Ectodermal cell (in vitro differentiated cells): ENCODE data around the gene LRRC8D.

ENCODE experiments used
- H3K27ac ChIP-seq: 2 replicates; pipeline ENCODE4 v1.7.0; 2013; ENCODE audit warnings: mild to moderate bottlenecking, low read depth, low read length; ENCODE audit not compliant: insufficient read depth, poor library complexity, severe bottlenecking
- H3K27me3 ChIP-seq: 2 replicates; pipeline ENCODE4 v1.7.0; 2013; ENCODE audit warnings: mild to moderate bottlenecking, low read length; ENCODE audit not compliant: insufficient read depth, control insufficient read depth, poor library complexity, severe bottlenecking
- H3K36me3 ChIP-seq: one replicate; pipeline ENCODE4 v1.7.0; 2013; ENCODE audit warnings: low read length; ENCODE audit not compliant: control insufficient read depth, insufficient read depth
- H3K4me1 ChIP-seq: one replicate; pipeline ENCODE4 v1.7.0; 2013; ENCODE audit warnings: low read length; ENCODE audit not compliant: control insufficient read depth, insufficient read depth
- H3K4me3 ChIP-seq: 2 replicates; pipeline ENCODE4 v1.7.0; 2013; ENCODE audit warnings: low read depth, low read length, control low read depth; ENCODE audit not compliant: insufficient read depth
- H3K9me3 ChIP-seq: 2 replicates; pipeline ENCODE4 v1.7.0; 2013; ENCODE audit warnings: mild to moderate bottlenecking, low read length, moderate library complexity; ENCODE audit not compliant: control insufficient read depth
- WGBS, 2 experiments: methylation state at CpG; one replicate each; pipeline ENCODE4 v1.1.7; 2013; ENCODE audit warnings: missing lambda C conversion rate in 2 of 2; 5-methylcytosine and 5-hydroxymethylcytosine counted together

LRRC8D gene

DNA sequence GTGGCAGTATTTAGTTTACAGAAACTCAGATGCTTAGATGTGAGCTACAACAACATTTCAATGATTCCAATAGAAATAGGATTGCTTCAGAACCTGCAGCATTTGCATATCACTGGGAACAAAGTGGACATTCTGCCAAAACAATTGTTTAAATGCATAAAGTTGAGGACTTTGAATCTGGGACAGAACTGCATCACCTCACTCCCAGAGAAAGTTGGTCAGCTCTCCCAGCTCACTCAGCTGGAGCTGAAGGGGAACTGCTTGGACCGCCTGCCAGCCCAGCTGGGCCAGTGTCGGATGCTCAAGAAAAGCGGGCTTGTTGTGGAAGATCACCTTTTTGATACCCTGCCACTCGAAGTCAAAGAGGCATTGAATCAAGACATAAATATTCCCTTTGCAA lies 114.4 kb downstream of the LRRC8D start:
- no peak overlapping the region for H3K27ac ChIP-seq
- 90 to 95% methylated on average over 4 of the region's 4 CpGs for WGBS, 2 experiments
- H3K36me3 ChIP-seq: peaks cover 15% of the 10 kb centered on the region
- H3K27me3 ChIP-seq: no peaks in the 10 kb centered on the region
- H3K4me3 ChIP-seq: no peak overlapping the region
- no peaks in the 10 kb centered on the region for H3K9me3 ChIP-seq
- H3K4me1 ChIP-seq: peaks cover 22% of the 10 kb centered on the region

DNA sequence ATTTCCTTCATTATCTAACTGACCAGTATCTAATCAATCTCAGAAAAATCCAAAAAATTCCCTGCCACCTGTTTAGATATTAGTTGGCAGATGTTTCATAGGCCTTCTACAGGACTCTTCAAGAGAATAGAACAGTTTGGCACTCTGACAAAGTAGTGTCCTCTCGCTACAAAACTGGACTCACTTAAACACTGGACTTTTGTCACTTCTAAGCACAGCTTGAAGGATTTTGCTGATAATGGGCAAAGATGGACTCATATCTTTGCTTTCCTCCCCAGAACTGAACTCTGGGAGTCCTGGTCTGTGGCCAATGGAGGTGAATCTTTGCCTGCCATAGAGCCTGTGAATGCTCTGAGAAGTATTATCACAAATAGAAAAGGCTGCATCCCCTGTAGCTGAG lies 115.9 kb downstream of the LRRC8D start:
- Histone ChIP-seq H3K27ac (no peak overlapping the region), H3K9me3 (no peaks in the 10 kb centered on the region), H3K27me3 (no peaks in the 10 kb centered on the region), H3K4me1 (peaks cover 30% of the 10 kb centered on the region), H3K36me3 (peaks cover 15% of the 10 kb centered on the region), H3K4me3 (no peak overlapping the region)
- 98 to 100% methylated on average over 1 of the region's 1 CpG for WGBS, 2 experiments

DNA sequence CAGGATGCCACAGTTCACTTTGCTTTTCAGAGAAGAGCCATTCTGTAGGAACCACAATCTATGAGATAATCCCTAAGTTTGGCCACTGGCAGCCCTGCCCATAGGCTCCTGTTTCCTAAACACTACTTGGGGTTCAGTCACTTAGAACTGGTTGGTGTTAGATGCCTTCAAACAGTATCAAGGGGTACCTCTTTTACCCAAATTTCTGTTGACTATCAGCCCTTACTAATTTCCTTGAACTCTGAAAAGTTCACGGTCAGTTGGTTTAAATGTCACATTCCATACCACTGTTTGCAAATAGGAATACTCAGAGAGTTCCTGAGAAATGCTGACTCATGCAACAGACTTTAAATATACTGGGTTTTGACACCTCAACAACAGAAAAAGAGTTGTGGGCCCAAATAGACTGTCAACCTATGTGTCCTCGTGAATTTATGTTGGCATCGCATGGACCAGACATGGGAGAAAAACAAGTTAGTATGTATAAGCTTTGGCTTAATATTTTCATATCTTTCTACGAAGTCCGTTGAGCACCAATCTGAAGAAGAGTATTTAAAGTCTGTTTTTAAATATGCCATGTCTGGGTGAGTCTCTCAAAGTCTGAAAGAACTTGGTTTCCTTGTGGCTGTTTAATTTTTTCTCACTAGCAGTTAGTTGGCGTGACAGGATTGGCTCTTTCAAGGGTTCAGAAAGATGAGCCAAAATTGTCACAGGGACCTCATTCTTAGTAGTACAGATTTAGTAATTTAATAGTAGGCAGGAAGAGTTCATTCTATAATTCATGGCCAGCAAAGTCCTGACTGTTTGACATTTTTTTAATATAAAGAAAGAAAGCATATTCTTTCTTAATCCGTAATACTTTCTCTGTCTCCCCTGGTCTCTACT lies 117.6 kb downstream of the LRRC8D start:
- Histone ChIP-seq H3K4me3 (no peak overlapping the region), H3K9me3 (no peaks in the 10 kb centered on the region), H3K27me3 (no peaks in the 10 kb centered on the region), H3K36me3 (peaks cover 11% of the 10 kb centered on the region), H3K4me1 (peaks cover 36% of the 10 kb centered on the region), H3K27ac (peak overlapping the region; percentile 76)
- 93 to 96% methylated on average over 7 of the region's 7 CpGs for WGBS, 2 experiments

DNA sequence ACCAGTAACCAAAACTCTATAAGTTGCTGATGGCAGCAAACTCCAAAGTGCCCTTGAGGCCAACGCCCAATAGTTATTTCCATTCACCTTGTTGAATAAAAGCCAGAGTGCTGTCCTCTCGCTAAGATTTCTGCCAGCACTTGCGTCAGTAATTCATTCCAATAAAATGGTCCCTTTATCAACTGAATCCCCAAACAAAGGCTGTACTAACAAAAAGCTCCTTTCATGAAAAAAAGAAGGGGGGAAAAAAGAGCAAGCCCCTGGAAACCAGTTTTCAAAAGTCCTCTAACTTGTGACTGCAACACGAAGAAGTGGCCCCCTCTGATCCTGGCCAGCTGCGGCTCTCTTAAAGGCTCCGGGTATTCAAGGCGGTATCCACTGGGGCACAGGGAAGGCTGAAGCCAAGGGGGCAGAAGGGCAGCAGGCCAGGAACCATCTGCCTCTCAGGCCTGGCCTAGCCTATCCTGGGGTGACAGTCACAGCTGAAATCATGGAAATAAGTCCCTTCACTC lies 118.3 kb downstream of the LRRC8D start:
- 37 to 46% methylated on average over 7 of the region's 7 CpGs for WGBS, 2 experiments
- Histone ChIP-seq H3K4me1 (peaks cover 41% of the 10 kb centered on the region), H3K27me3 (no peaks in the 10 kb centered on the region), H3K36me3 (peaks cover 4% of the 10 kb centered on the region), H3K4me3 (no peak overlapping the region), H3K9me3 (no peaks in the 10 kb centered on the region), H3K27ac (peak overlapping the region; percentile 76)

- peaks cover 4% of the 10 kb centered on the region for H3K36me3 ChIP-seq
- peak overlapping the region; percentile 76 for H3K27ac ChIP-seq
- WGBS, 2 experiments: 82 to 86% methylated on average over 9 of the region's 9 CpGs
- no peaks in the 10 kb centered on the region for H3K27me3 ChIP-seq
- peaks cover 41% of the 10 kb centered on the region for H3K4me1 ChIP-seq
- no peak overlapping the region for H3K4me3 ChIP-seq
- H3K9me3 ChIP-seq: no peaks in the 10 kb centered on the region
Measured at GRCh38 chr1:89939693-89940438, 119.0 kb downstream of the LRRC8D start.

DNA sequence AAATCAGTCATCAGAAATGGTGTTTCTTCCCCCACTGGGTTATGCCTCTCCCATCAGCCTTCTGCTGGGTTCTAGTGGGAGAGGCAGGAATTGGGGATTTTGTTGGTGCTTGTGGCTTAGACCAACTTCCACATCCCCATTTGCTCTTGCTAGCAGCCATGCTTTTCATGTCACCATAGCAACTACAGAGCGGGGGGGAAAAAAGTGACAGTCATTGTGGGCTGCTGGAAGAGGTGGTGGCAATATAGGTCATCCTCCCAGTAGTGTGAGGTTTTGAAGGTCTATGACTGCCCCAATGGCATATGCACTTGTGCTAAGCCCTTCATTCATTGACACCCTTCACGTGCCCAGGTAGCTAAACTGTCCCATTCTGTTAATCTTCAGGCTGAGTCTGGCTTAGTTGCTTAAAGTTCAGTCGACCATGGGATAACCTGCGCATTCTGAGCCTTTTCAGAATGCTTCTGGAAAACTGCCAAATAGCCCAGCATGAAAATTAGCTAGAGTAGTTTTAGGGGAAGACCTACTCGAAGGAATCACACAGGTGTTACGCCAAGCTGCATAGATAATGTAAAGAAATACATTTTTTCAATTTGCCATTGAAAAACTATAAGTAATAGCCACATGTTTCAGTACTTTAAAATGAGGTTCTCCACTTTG lies 120.4 kb downstream of the LRRC8D start:
- H3K27me3 ChIP-seq: no peaks in the 10 kb centered on the region
- H3K9me3 ChIP-seq: no peaks in the 10 kb centered on the region
- H3K4me3 ChIP-seq: no peak overlapping the region
- 91 to 95% methylated on average over 5 to 6 of the region's 6 CpGs for WGBS, 2 experiments
- no peak overlapping the region for H3K27ac ChIP-seq
- peaks cover 41% of the 10 kb centered on the region for H3K4me1 ChIP-seq
- H3K36me3 ChIP-seq: no peaks in the 10 kb centered on the region

DNA sequence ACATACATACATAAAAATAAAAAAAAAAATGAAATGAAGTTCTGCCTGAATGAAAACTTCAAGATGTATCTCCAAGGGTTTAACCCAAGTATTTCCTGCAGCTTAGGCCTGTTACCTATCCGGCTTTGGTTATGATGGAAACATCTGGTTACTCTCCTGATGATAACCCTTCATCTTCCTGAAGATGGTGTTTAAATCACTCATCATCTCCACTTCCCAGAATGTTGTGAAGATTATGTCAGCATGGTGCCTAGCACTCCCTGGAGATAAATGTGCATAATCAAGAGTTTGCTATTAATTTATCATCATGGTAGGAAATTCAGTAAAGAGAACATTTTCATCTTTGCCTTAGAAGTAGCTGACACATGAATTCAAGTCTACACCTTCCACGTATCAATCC lies 121.2 kb downstream of the LRRC8D start:
- WGBS, 2 experiments: 93 to 97% methylated on average over 2 of the region's 2 CpGs
- H3K27ac ChIP-seq: no peak overlapping the region
- H3K27me3 ChIP-seq: no peaks in the 10 kb centered on the region

DNA sequence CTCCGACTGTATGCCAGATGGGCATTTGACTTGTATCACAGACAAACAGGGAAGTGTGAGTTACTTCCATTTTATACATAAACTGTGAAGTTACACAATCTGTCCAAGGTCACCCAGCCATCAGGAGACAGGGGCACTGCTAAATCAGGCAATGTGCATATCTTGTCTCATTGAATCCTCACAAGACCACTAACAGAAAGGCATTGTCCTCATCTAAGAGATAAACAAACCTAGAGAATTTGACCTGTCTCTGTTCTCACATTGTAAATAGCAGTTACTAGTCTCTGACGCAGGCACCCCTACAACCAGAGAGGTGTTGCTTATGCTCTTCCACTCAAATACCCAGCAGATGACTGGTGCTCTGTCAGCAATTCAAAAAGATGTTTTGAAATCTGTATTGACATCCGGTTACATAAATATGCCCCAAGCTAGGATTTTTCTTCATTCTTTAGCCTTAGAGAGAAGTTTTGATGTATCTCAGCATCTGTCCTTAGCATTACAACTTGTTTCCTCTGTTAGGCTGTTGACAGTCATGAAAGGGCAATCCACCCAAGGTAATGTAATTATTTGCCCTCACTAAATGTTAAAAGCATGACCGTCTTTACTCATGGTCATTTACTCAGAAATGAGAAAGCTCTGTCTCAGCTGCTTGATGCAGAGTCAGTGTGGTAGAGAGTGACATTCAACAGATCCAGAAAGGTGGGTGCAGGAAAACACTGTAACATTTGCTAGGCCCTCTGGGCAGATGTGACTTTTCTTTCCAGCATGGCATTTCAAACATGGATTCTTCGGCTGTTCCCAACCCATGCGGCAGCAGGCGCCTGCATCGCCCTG lies 122.2 kb downstream of the LRRC8D start:
- 90% methylated on average over 8 of the region's 8 CpGs for WGBS, 2 experiments
- no peaks in the 10 kb centered on the region for H3K27me3 ChIP-seq
- H3K9me3 ChIP-seq: no peaks in the 10 kb centered on the region
- H3K4me3 ChIP-seq: no peak overlapping the region
- no peak overlapping the region for H3K27ac ChIP-seq
- H3K36me3 ChIP-seq: no peaks in the 10 kb centered on the region
- peaks cover 41% of the 10 kb centered on the region for H3K4me1 ChIP-seq

More for the DNA sequence above, 121.2 kb downstream of the LRRC8D start:
- no peak overlapping the region for H3K4me3 ChIP-seq
- H3K36me3 ChIP-seq: no peaks in the 10 kb centered on the region
- H3K9me3 ChIP-seq: no peaks in the 10 kb centered on the region
- peaks cover 41% of the 10 kb centered on the region for H3K4me1 ChIP-seq

DNA sequence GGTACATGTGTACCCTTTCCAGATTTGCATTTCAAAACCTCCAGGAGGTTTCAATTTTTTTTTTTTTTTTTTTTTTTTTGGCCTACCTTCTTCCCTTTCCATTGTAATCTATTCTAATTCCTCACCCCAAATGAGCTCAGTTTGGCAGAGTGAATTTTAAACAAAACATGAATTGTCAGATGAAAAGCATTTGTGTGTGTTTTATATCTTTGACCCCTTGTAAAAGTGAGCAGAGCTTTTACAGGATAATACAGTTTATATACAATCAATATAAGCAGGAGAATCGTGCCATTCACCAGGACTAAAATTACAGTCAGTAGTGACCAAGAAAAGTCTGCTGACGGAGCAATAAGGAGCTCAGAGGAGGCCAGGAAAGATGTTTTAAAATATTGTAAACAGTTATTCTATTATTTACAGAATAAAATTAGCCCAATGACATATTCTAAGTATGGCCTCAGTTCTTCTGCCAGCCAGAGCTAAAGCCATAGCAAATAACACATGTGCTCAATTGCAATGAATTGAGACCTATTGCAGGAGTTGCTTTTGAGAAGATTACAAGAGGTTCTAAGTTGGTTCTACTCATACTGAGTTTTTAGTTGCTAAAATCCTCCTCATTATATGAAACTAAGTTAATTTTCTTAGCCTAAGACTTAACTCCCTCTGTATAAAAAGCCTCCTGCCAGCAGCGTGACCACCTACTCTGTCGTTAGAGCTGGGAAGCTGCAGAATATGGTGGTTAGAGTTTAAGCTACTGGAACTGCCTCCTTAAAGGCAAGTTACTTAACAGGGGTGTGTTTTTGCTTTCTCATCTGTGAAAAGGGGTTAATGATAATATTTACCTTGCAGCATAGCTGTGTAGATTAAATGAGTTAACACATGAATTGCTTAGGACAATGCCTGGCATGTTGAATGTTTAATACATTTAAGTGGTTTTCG lies 123.3 kb downstream of the LRRC8D start:
- Histone ChIP-seq H3K27ac (no peak overlapping the region), H3K4me3 (no peak overlapping the region), H3K9me3 (no peaks in the 10 kb centered on the region), H3K36me3 (no peaks in the 10 kb centered on the region), H3K4me1 (peaks cover 30% of the 10 kb centered on the region), H3K27me3 (no peaks in the 10 kb centered on the region)
- 64 to 74% methylated on average over 3 to 4 of the region's 5 CpGs for WGBS, 2 experiments
